HG02798 (cell line): Measurements from ENCODE around the gene CDK17.
"Not testable (repeated sequence)": the region's sequence is repeated elsewhere in the genome, so short reads cannot be mapped to it uniquely, and the experiment has no call there.

Source experiments
- ATAC-seq: cut with Tn5 transposase; IDR thresholded peaks from one replicate; pipeline ENCODE4 v1.9.1; 2021; ENCODE audit warnings: mild to moderate bottlenecking; ENCODE audit not compliant: unreplicated experiment, poor library complexity

CDK17 gene

GRCh38 chr12:96327889-96328288 is 72.3 kb downstream of the CDK17 start:
- peak; percentile 46 for ATAC-seq

GRCh38 chr12:96327346-96327745 is 72.9 kb downstream of the CDK17 start:
- peak; percentile 85 for ATAC-seq

- ATAC-seq, result no peak
These were observed 73.5 kb downstream of the CDK17 start for GRCh38 chr12:96326628-96327227.

GRCh38 chr12:96323906-96324305 is 76.3 kb downstream of the CDK17 start:
- no peak for ATAC-seq

GRCh38 chr12:96322720-96323119 is 77.5 kb downstream of the CDK17 start:
- ATAC-seq, result no peak

- ATAC-seq, result no peak
These were observed 78.3 kb downstream of the CDK17 start for GRCh38 chr12:96321941-96322340.

GRCh38 chr12:96317801-96318200 is 82.4 kb downstream of the CDK17 start:
- not testable (repeated sequence) for ATAC-seq

- ATAC-seq, result not testable (repeated sequence)
These were observed 84.3 kb downstream of the CDK17 start for GRCh38 chr12:96315741-96316481.

- ATAC-seq, result no peak
These were observed 85.5 kb downstream of the CDK17 start for GRCh38 chr12:96314723-96315122.

- no peak for ATAC-seq
These were observed 86.6 kb downstream of the CDK17 start for GRCh38 chr12:96313606-96314005.

- ATAC-seq, result no peak
These were observed 89.0 kb downstream of the CDK17 start for GRCh38 chr12:96311191-96311590.

- no peak for ATAC-seq
These were observed 90.2 kb downstream of the CDK17 start for GRCh38 chr12:96310067-96310466.

GRCh38 chr12:96308881-96309280 is 91.4 kb downstream of the CDK17 start:
- no peak for ATAC-seq

- ATAC-seq, result no peak
These were observed 94.6 kb downstream of the CDK17 start for GRCh38 chr12:96305665-96306064.

- no peak for ATAC-seq
These were observed 96.6 kb downstream of the CDK17 start for GRCh38 chr12:96303653-96304052.

GRCh38 chr12:96302687-96303310 is 97.4 kb downstream of the CDK17 start:
- ATAC-seq, result no peak

GRCh38 chr12:96301732-96302131 is 98.5 kb downstream of the CDK17 start:
- ATAC-seq, result no peak

- ATAC-seq, result no peak
These were observed 100.2 kb downstream of the CDK17 start for GRCh38 chr12:96300064-96300463.

- no peak for ATAC-seq
These were observed 102.7 kb downstream of the CDK17 start for GRCh38 chr12:96297504-96297903.

GRCh38 chr12:96295532-96296160 is 104.6 kb downstream of the CDK17 start:
- ATAC-seq, result no peak

GRCh38 chr12:96294831-96295230 is 105.4 kb downstream of the CDK17 start:
- ATAC-seq, result no peak
